Medulla oblongata (tissue), 1 donor: ENCODE results near the gene SPON2.
A peak's percentile ranks its signal among the peaks of the same experiment; 100 is the strongest.

Experiments used
- DNase-seq: peaks from one replicate; pipeline ENCODE4 v3.0.0-alpha.2; 2015; ENCODE audit errors: extremely low spot score

The SPON2 gene

GRCh38 chr4:1195109-1195671 lies 22.8 kb upstream of the SPON2 start:
- no peak for DNase-seq

GRCh38 chr4:1194010-1194900 lies 21.9 kb upstream of the SPON2 start:
- DNase-seq, result no peak

- DNase-seq, result no peak
These were observed 21.0 kb upstream of the SPON2 start for GRCh38 chr4:1193206-1194009.

GRCh38 chr4:1192493-1193205 lies 20.3 kb upstream of the SPON2 start:
- DNase-seq, result no peak

GRCh38 chr4:1192091-1192492 lies 19.7 kb upstream of the SPON2 start:
- DNase-seq, result peak; percentile 97

- no peak for DNase-seq
These were observed 19.2 kb upstream of the SPON2 start for GRCh38 chr4:1191621-1192020.

GRCh38 chr4:1187182-1187581 lies 14.8 kb upstream of the SPON2 start:
- no peak for DNase-seq

- DNase-seq, result peak; percentile 71
These were observed 11.8 kb upstream of the SPON2 start for GRCh38 chr4:1183985-1184773.

- DNase-seq, result no peak
These were observed 9.9 kb upstream of the SPON2 start for GRCh38 chr4:1182313-1182712.

- DNase-seq, result no peak
These were observed 8.3 kb upstream of the SPON2 start for GRCh38 chr4:1180663-1181062.

GRCh38 chr4:1179976-1180375 lies 7.6 kb upstream of the SPON2 start:
- DNase-seq, result no peak

GRCh38 chr4:1179089-1179441 lies 6.7 kb upstream of the SPON2 start:
- no peak for DNase-seq

GRCh38 chr4:1178300-1179088 lies 6.1 kb upstream of the SPON2 start:
- no peak for DNase-seq

GRCh38 chr4:1177274-1178141 lies 5.1 kb upstream of the SPON2 start:
- no peak for DNase-seq

- DNase-seq, result no peak
These were observed 4.3 kb upstream of the SPON2 start for GRCh38 chr4:1176398-1177273.

- DNase-seq, result no peak
These were observed 3.3 kb upstream of the SPON2 start for GRCh38 chr4:1175635-1176229.

GRCh38 chr4:1174941-1175634 lies 2.7 kb upstream of the SPON2 start:
- peak; percentile 24 for DNase-seq
